HuH-7.5 (cell line): ENCODE results near the gene RELA.
"Not testable (repeated sequence)": the region's sequence is repeated elsewhere in the genome, so short reads cannot be mapped to it uniquely, and the experiment has no call there.

Source experiments
- DNase-seq: peaks from one replicate; pipeline ENCODE4 v3.0.0; 2011; ENCODE audit warnings: low spot score

Gene RELA

DNA sequence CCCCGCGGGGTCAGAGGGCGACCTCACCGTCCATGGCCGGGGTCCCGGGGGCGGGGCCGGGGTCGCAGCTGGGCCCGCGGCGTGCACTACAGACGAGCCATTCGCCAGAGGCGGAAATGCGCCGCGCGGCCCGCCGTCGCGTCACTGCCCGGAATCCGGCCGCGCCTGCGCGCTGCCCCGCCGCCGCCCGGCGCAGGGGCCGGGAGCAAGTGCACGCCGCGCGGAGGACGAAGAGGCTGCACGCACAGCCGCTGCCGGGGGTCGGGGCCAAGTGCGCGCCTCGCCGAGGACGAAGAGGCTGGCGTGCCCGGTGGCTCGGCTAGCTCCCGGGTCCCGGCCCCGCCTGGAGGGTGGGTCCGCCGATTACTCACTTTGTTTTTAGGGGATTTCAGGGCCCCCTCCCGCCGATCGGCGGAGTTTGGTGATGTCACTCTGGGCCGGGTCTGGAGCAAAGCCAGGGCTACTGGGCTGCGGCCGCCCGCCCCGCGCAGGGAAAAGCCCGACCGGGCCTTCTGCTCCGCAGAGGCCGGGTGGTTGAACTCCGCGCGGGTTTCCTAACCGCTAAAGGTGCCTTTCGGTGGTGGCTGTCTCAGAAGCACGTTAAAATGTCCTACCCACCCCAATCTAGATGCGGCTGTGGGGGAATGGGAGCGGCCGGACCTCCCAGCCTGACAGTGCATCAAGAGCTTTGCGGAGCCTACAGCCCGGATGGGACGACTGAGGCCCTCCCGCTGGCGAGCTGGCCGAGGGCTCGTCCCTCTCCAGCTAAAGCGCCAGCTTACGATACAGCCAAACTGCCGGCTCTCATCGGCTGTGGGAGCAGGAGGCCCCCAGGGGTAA is at the start of gene RELA:
Gene RELA (minus strand): TSS at position 118 of the 840 bp plus-strand sequence. CDS start 84 bp downstream, at position 34.
- DNase-seq = peak; percentile 86

- peak; percentile 85 for DNase-seq
Measured at GRCh38 chr11:65711785-65712632, 49.3 kb upstream of the RELA start, which contains the start of gene KAT5. KAT5 (plus strand) TSS chr11:65712252; CDS start chr11:65712268, 16 bp downstream.

GRCh38 chr11:65710421-65710820 is 47.7 kb upstream of the RELA start:
- DNase-seq = no peak

- DNase-seq = no peak
Measured at GRCh38 chr11:65709661-65710060, 46.9 kb upstream of the RELA start.

DNA sequence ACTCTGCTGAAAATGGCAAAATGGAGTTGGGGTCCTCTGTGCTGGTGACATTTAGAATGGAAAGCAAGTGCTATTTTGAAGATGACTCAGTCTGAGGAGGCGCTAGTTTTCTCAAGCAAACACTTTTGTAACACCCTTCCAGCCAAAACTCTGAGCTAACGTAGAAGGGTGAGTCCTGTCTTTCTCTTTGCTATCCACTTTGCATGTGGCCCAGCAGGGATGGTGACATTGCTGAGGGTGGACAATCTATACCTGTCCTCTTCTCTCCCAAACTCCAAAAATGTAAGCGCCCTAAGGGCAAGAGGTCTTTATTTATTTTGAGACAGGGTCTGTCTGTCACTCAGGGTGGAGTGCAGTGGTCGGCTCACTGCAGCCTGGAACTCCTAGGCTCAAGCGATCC is 45.7 kb upstream of the RELA start:
- no peak for DNase-seq

GRCh38 chr11:65707002-65707401 is 44.3 kb upstream of the RELA start:
- DNase-seq = not testable (repeated sequence)

DNA sequence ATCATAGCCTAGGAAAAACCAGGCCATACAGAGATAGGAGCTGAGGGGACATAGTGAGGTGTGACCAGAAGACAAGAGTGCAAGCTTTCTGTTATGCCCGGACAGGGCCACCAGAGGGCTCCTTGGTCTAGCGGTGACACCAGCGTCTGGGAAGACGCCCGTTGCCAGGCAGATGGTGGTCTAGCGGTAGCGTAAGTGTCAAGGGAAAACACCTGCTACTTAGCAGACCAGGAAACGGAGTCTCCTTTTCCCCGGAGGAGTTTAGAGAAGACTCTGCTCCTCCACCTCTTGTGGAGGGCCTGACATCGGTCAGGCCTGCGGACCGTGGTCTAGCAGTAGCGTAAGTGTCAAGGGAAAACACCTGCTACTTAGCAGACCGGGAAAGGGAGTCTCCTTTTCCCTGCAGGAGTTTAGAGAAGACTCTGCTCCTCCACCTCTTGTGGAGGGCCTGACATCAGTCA is 43.6 kb upstream of the RELA start:
- not testable (repeated sequence) for DNase-seq

GRCh38 chr11:65703846-65704245 is 41.1 kb upstream of the RELA start:
- DNase-seq = no peak

DNA sequence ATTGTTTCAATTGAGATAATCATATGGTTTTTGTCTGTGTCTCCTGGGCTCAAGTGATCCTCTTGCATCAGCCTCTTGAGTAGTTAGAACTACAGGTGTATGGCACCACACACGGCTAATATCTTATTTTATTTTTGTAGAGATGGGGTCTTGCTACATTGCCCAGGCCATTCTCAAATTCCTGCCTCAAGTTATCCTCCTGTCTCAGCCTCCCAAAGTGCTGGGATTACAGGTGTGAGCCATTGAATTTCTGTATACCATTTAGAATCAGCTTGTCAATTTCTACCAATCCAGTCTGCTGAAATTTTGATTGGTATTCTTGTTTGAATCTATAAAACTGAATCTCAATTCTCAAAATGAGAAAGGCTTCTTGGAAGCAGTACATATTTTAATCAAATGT is 39.0 kb upstream of the RELA start:
- DNase-seq = no peak

- no peak for DNase-seq
Measured at GRCh38 chr11:65700399-65700798, 37.7 kb upstream of the RELA start.

DNA sequence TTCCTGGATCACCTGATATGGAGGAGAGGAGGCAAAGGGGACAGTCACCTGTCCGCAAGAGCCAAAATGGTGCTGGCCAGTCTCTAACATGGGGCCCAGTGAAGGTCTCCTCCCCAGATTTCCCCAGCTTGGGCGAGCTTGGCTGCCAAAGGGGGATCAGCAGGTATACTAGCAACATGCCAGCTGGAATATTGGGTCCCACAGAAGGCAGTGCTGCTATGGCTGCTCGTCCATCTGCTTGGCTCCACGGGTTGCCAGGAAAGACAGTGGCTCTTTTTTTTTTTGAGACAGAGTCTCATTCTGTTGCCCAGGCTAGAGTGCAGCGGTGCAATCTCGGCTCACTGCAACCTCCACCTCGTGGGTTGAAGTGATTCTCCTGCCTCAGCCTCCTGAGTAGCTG is 36.6 kb upstream of the RELA start:
- no peak for DNase-seq

- no peak for DNase-seq
Measured at GRCh38 chr11:65698205-65698604, 35.5 kb upstream of the RELA start.

GRCh38 chr11:65696802-65697552 is 34.3 kb upstream of the RELA start:
- DNase-seq = no peak

GRCh38 chr11:65695459-65696241 is 32.9 kb upstream of the RELA start:
- DNase-seq = no peak

- no peak for DNase-seq
Measured at GRCh38 chr11:65692367-65692766, 29.7 kb upstream of the RELA start.

GRCh38 chr11:65691847-65692246 is 29.1 kb upstream of the RELA start:
- DNase-seq = not testable (repeated sequence)

- no peak for DNase-seq
Measured at GRCh38 chr11:65685981-65686380, 23.3 kb upstream of the RELA start.

DNA sequence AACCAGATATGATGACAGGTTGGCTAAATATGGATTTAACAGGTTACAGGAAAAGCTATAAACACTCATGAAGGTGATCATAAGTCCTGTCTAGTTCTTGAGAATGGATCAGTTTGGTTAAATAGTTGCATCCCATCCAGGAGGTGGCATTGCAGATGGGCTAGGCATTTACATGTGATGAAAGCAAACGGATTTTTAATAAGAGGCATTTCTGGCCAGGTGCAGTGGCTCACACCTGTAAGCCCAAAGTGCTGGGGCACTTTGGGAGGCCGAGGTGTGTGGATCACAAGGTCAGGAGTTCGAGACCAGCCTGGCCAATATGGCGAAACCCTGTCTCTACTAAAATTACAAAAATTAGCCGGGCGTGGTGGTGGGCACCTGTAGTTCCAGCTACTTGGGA is 20.8 kb upstream of the RELA start:
- DNase-seq = not testable (repeated sequence)

- no peak for DNase-seq
Measured at GRCh38 chr11:65680192-65680743, 17.6 kb upstream of the RELA start.

DNA sequence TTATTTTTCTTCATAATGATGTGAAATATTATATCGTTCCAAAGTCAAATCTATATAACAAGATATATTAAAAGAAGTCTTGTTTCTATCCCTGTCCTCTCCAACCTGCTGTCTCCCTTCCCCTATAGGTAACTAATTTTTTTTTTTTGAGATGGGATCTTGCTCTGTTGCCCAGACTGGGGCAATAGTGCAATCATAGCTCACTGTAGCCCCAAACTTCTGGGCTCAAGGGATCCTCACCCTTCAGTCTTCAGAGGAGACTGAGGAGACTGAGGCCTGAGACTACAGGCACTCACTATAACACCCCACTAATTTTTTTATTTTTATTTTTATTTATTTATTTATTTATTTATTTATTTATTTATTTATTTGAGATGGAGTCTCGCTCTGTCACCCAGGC is 10.3 kb upstream of the RELA start:
- no peak for DNase-seq
